CMK (cell line): Measurements from ENCODE around the gene TMEM200B.
"Not testable (repeated sequence)": the region's sequence is repeated elsewhere in the genome, so short reads cannot be mapped to it uniquely, and the experiment has no call there.

Experiments used
- DNase-seq: peaks from one replicate; pipeline ENCODE4 v3.0.0-alpha.2; 2010; ENCODE audit warnings: low read depth

TMEM200B gene

DNA sequence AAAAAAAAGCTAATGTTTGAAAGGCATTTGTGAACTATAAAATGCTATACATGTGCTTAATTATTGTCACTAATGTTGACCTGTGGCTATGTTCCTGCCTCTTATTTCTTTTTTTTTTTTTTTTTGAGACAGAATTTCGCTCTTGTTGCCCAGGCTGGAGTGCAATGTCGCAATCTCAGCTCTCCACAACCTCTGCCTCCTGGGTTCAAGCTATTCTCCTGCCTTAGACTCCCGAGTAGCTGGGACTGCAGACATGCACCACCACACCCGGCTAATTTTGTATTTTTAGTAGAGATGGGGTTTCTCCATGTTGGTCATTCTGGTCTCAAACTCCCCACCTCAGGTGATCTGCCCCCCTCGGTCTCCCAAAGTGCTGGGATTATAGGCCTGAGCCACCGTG lies 15.7 kb downstream of the TMEM200B start:
- not testable (repeated sequence) for DNase-seq

DNA sequence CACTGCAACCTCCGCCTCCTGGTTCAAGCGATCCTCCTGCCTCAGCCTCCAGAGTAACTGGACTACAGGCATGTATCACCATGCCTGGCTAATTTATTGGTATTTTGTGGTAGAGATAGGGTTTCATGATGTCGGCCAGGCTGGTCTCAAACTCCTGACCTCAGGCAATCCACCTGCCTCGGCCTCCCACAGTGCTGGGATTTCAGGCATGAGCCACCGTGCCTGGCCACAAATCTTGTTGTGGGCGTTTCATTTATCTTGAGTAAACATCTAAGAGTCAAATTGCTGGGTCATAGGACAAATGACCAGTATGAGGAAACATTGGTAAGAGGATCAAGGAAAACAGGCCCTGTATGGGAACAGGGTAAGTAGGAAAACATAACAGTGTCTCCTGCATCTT lies 17.9 kb downstream of the TMEM200B start:
- no peak for DNase-seq

DNA sequence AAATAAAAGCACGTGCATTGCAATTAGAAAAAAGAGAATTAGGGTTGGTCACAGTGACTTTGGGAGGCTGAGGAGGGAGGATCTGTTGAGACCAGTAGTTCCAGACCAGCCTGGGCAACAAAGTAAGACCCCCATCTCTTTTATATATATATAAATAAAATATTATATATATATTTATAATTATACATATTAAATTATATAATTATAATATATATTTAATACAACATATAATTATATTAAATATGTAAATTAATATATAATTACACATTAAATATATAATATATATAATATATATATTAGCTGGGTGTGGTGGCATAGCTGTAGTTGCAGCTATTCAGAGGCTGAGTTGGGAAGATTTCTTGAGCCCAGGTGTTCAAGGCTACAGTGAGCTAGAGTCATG lies 23.2 kb downstream of the TMEM200B start:
- DNase-seq: no peak

DNA sequence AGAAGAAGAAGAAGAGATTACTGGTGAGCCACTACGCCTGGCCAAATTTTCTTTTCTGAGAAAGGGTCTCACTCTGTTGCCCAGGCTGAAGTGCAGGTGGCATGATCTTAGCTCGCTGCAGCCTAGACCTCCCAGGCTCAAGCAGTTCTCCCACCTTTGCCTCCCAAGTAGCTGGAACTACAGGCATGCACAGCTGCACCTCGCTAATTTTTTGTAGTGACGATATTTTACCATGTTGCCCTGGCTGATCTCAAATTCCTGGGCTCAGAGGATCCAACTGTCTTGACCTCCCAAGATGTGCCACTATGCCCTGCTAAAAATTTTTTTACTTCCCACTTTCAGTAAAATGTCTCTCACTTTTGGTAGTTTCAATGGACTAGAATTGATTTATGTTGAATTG lies 24.4 kb downstream of the TMEM200B start:
- no peak for DNase-seq

DNA sequence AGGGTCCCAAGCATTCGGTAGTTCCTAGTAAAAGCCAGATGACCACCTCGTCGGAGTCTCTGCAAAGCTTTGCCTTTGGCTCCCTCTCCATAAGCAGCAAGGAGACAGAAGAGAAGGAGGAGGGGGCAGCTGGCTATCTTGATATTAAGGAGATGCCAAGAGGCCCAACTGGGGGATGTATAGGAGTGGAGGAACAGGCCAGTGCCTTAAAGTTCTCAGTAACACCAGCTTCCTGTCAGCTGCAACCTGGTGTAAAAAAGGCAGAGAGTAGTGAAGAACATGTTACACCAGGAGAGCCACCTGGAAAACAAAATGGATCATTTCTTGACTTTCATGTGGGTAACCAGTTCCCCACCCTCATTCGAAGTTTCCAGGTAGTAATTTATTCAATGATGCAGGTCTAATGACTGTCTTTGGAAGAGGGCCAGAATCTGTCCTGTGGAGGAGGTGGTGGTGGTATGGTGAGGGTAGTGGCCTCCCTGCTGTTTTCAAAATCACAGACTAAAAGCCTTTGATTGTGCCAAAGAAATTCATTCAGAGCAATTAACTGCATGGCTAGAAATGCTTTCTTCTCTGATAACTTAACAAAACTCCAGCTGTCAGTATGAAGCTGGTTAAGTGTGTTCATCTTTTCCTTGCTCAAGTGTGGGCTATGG lies 27.3 kb downstream of the TMEM200B start:
- no peak for DNase-seq

DNA sequence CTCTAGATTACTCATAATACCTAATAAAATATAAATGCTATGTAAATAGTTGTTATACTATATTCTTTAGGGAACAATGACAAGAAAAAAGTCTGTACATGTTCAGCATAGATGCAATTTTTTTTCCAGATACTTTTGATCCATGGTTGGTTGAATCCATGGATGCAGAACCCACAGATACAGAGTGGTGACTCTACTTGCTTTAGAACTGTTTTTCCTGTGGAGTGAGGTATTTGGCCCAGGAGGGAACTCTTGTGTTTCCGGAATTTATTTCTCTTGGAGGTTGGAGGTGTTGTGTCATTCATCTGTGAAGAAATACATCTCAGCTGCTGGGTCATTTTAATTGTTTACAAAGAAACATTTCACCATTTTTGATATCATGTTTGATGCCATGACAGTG lies 28.7 kb downstream of the TMEM200B start:
- DNase-seq: no peak

DNA sequence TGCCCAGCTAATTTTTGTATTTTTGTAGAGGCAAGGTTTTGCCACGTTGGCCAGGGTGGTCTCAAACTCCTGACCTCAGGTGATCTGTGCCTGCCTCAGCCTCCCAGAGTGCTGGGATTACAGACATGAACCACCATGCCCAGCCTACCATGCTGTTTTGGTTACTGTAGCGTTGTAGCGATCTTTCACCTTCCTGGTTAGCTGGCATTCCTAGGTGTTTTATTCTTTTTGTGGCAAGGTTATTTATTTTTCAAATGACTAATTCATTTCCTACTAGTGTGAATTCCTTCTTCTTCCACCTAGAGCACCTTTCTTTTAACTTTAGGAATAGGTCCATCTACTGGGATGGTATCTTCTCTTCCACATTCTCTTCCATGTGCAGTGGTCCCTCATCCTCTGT lies 29.3 kb downstream of the TMEM200B start:
- no peak for DNase-seq

DNA sequence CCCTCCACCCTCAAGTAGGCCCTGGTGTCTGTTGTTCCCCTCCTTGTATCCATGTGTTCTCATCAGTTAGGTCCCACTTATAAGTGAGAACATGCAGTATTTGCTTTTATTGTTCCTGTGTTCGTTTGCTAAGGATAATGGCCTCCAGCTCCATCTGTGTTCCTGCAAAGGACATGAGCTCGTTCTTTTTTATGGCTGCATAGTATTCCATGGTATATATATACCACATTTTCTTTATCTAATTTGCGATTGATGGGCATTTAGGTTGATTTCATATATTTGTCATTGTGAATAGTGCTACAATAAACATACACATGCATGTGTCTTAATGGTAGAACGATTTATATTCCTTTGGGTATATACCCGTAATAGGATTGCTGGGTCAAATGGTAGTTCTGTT lies 31.0 kb downstream of the TMEM200B start:
- DNase-seq: not testable (repeated sequence)

DNA sequence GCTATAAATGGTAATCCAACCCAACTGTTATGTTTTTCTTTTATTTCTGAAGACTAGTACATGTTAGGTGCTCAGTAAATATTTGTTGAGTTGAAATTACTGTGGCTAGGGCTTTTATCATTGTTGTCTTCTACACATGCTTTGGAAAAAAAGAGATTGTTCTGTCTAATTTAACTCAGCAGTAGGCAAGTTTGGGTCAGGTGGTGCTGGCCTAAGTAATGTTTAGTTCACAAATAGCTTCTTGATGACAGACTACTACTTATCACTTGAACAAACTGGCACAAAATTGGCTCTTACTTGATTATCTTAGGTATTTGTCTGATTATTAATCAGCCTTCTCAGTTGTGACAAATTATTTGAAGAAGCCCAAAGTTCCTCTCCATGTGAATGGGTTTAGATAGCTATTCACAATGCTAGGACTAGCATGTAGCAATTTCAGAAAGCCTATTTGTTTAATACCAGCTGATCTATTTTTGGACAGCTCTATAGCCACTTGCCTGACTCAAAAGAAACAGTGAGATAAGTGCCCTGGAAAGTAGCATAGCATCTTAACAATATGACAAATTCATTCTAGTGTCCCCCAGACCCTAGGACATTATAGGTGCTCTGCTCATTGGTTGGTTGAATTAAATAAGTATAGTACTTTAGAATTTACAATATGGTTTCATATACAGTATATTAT lies 32.6 kb downstream of the TMEM200B start:
- DNase-seq: no peak

DNA sequence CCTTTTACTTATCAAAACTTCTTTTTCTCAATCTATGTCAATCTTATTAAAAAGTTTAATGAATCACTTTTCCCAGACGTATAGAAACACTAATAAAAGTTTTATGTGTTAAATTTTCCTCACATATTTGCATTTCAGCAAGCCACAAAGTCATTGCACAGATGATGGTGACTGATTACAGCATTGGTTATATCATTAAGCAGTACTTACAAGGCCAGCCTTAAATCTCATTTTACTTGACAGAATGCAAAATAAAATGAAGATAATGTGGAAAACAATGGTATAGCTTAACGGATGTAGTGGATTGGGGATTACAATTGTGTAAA lies 39.5 kb downstream of the TMEM200B start:
- no peak for DNase-seq

DNA sequence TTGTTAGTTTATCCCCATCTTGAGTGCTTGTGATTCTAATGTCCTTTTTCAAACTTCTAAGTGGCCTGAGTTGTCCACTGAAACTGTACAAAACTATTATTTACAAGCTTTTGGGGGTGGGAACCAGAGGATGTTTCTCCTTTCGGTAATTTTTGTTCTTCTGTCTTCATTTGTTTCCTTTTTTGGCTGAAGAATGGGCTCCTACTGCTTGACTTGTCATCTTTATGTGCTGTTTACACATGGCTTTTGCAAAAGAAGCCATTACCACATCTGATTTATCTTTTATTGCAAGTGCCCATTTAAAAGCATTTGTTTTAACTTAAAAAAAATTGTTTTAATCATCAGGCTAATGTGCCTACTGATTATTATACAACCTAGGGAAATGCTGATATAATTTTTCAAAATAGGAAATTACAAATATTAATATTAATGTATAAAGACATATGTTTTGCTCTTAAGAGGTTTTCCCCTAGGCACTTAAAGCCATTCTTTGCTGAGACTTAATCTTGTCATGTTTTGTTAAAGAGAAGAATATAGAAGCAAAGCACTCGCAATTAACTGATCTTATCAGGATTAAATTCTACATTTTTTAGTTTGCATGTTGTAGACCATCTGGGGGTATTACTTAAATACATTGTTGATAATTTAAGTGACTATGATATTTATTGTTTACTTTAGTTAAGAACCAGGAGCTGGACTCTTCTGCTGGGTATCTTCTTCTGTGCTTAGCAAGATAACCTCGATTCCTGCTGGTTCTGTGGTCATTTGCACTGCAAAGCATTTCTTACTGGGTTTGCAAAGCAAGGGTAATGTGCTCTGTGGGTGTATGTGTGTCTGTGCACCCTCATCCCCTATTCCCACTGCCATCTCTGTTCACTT lies 40.1 kb downstream of the TMEM200B start:
- no peak for DNase-seq

DNA sequence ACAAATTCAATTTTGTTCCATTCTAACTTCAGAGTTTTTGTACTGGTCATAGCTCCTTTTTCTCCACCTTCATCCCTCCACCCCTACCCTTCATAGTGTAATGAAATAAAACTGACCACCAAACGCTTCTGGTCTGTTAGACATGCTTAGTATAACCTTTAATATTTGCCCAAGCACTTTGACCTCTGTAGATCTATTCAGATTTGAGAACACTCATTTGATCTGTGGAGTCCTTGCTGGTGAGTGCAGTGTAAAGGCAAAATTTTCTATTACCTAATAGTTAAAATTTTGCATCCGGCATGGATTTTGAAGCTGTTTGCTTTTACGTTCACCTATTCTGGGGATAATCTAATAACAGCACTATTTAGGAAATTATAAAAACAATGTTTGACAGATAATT lies 41.2 kb downstream of the TMEM200B start:
- DNase-seq: no peak

DNA sequence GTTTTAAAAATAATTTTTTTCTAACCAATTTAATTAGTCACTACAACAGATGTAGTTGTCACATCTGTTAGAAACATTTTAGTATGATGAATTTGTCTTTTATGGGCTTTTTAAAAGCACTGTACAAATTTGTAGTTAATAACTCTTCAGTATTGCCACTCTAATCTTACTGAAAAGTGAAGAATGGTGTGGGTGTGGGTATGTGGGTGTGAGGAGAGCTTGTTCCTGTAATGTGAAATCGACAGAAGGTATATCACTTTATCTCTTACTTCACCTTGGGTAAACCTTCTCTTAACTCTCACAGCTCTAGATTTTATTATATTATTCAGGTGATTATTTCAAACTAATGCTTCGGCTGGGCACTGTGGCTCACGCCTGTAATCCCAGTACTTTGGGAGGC lies 42.5 kb downstream of the TMEM200B start:
- no peak for DNase-seq

DNA sequence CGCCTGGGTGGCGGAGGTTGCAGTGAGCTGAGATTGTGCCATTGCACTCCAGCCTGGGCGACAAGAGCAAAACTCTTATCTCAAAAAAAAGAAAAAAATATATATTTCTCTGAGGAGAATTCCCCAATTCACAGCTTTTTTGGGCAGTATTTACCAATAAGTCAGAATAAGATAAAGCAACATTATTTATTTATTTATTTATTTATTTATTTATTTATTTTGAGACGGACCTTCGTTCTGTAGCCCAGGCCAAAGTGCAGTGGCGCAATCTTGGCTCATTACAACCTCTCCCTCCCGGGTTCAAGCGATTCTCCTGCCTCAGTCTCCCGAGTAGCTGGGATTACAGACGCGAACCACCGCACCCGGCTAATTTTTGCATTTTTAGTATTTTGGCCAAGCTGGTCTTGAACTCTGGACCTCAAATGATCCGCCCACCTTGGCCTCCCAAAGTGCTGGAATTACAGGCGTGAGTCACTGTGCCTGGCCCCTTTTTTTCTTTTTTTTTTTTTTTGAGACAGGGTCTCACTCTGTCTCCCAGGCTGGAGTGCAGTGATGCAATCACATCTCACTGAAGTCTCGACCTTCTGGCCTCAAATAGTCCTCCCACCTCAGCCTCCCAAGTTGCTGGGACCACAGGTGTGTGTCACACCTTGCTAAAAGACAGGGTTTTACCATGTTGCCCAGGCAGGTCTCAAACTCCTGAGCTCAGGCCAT lies 43.6 kb downstream of the TMEM200B start:
- DNase-seq: not testable (repeated sequence)

DNA sequence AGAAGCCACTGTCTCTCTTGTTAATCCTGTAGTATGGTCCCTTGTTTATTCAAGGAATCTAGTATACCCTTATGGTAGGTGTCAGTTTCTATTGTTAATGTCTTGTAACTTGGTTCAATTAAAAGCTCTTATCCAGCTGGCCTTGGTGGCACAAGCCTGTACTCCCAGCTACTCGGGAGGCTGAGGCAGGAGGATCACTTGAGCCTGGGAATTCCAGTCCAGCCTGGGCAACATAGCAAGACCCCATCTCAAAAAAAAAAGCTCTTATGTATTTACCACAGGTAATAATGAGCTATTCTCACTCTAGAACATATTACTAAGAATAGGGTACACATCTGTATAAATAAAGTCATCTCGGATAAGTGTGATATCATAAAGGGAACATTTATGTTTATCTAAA lies 46.5 kb downstream of the TMEM200B start:
- DNase-seq: no peak
